ENCODE data around the gene SEPTIN10. TPM values are rescaled to one million over a fixed set of nuclear protein-coding genes. Genes with fewer than 3 reads are reported as not detected.

SEPTIN10 gene
- total and polyA plus RNA-seq, 2 of the 8 experiments (the other 6 are each of a cell fraction or from before 2014, with no cell fraction given): 23.7 to 101 TPM

DNA sequence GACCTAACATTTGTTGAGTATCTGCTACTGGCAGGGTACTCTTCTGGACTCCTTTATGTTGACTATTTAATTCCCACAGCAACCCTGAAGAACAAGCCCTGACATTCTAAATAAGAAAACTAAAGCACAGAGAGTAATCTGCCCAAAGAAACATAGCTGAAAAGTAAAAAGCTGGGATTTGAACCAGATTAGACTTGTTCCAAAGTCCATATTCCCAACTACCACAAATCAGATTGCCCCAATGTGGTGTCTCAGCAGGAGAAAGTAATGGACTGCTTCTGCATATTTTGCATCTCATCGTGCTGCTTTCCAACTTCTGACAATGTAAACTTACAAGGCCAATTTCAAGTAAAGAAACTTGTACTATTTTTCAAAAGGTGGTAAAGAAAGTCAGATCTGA is 56.5 kb downstream of the SEPTIN10 start:
- Histone ChIP-seq H3K4ac (replicated peaks; ENCODE audit: insufficient read length, low read depth, low read length) (no peak overlapping the region), H3K9ac (replicated peaks in 1 of 4; ENCODE audit: extremely low read depth in 1 of 4, low read depth in 3 of 4, low read length in 3 of 4) (no peak overlapping the region), H4K91ac (replicated peaks; ENCODE audit: insufficient read length, low read length) (no peak overlapping the region), H3K79me1 (ENCODE audit: low read depth, low read length) (no peaks in the 10 kb centered on the region), H2BK20ac (ENCODE audit: low read length) (no peak overlapping the region), H3K27me3 (replicated peaks in 1 of 4; ENCODE audit: control insufficient read depth in 3 of 4, extremely low read depth in 1 of 4, insufficient read depth in 3 of 4, low read length in 3 of 4) (peaks cover 0 to 1% (median 0%) of the 10 kb centered on the region in 4 experiments; a peak in 1 of 7 replicates), H3K23ac (ENCODE audit: insufficient read length) (no peak overlapping the region), H2BK120ac (replicated peaks; ENCODE audit: low read depth, low read length) (no peak overlapping the region), H2BK15ac (ENCODE audit: low read length) (no peak overlapping the region), H3K4me1 (replicated peaks in 1 of 4; ENCODE audit: control insufficient read depth in 3 of 4, insufficient read depth in 4 of 4, low read length in 3 of 4) (no peaks in the 10 kb centered on the region), H3K4me3 (ENCODE audit: extremely low read depth in 1 of 4, insufficient read depth in 2 of 4, low read depth in 3 of 4, low read length in 4 of 4) (no peak overlapping the region), H4K8ac (ENCODE audit: extremely low read depth, insufficient read depth, low read length) (no peak overlapping the region), H3K4me2 (ENCODE audit: insufficient read depth in 1 of 2, low read depth in 2 of 2, low read length in 2 of 2) (no peak overlapping the region), H3K27ac (ENCODE audit: low read depth, low read length) (no peak overlapping the region), H2BK5ac (ENCODE audit: low read depth, low read length) (no peak overlapping the region), H3K23me2 (ENCODE audit: low read depth, low read length) (no peaks in the 10 kb centered on the region), H2AK5ac (ENCODE audit: low read depth, low read length) (no peak overlapping the region), H2AFZ (ENCODE audit: low read length) (no peak overlapping the region), H3K14ac (ENCODE audit: insufficient read length) (no peak overlapping the region), H3K18ac (ENCODE audit: extremely low read depth, low read length) (no peak overlapping the region), H3K79me2 (ENCODE audit: control insufficient read depth in 1 of 2, insufficient read depth in 2 of 2, low read length in 2 of 2) (no peaks in the 10 kb centered on the region), H3K36me3 (ENCODE audit: control insufficient read depth in 2 of 4, insufficient read depth in 4 of 4, low read length in 3 of 4) (peaks cover 0 to 11% (median 4%) of the 10 kb centered on the region in 4 experiments; a peak in 6 of 8 replicates), H4K5ac (ENCODE audit: insufficient read length, low read depth, low read length) (no peak overlapping the region), H3K56ac (replicated peaks; ENCODE audit: insufficient read length, low read depth, low read length) (no peak overlapping the region), H3K9me3 (ENCODE audit: insufficient read depth in 2 of 2, low read depth in 1 of 2, low read length in 1 of 2) (no peaks in the 10 kb centered on the region), H4K20me1 (replicated peaks in 1 of 2; ENCODE audit: control insufficient read depth in 1 of 2, insufficient read depth in 2 of 2, low read length in 2 of 2) (no peaks in the 10 kb centered on the region), H2BK12ac (ENCODE audit: low read depth, low read length) (no peak overlapping the region)
- WGBS, 2 experiments (ENCODE audit: extremely low coverage in 1 of 2, insufficient coverage in 1 of 2, insufficient read length in 1 of 2, insufficient replicate concordance in 2 of 2, low coverage in 1 of 2, low lambda C conversion rate in 2 of 2, missing lambda C conversion rate in 1 of 2): 95% methylated on average over 1 of the region's 1 CpG; no CpG with 5 or more reads in 1 of the 2 experiments
- CTCF ChIA-PET (ENCODE audit: partially characterized antibody): interaction anchor here (0.5 to 7.0 kb wide), 4 partner anchors 10 to 45 kb away, joined by 3 to 50 read pairs (median 3); no protein-coding TSS in a partner anchor
- POLR2A ChIA-PET (ENCODE audit: partially characterized antibody): interaction anchor here (0.9 kb wide), 1 partner anchor 12 kb away, joined by 3 read pairs; no protein-coding TSS in a partner anchor
- FAIRE-seq (no peak), DNase-seq (ENCODE audit: low read depth in 1 of 2, low spot score in 2 of 2) (no peak)
- no peak for TF ChIP-seq PHF8 (conservative IDR thresholded peaks at IDR 0.05; ENCODE audit: low read depth, low read length)
- no peak for TF ChIP-seq EGR1 (IDR thresholded peaks at IDR 0.05; ENCODE audit: borderline replicate concordance, low read depth, low read length)
- TF ChIP-seq BACH1 (IDR thresholded peaks at IDR 0.05; ENCODE audit: low read length): no peak
- no peak for TF ChIP-seq POLR2A (IDR thresholded peaks at IDR 0.05; ENCODE audit: control extremely low read depth in 1 of 2, low read depth in 2 of 2, low read length in 2 of 2)
- no peak for TF ChIP-seq NANOG (IDR thresholded peaks at IDR 0.05; ENCODE audit: insufficient read depth, low read depth, low read length, poor library complexity, severe bottlenecking)
- no peak for TF ChIP-seq KDM1A (IDR thresholded peaks at IDR 0.05; ENCODE audit: borderline replicate concordance, low read length)
- no peak for TF ChIP-seq RXRA (IDR thresholded peaks at IDR 0.05; ENCODE audit: insufficient read depth, low read depth, low read length)

Data from H1 (cell line).